HG02981 (cell line): Measurements from ENCODE around the gene DPCD.
A peak's percentile ranks its signal among the peaks of the same experiment; 100 is the strongest.
"Not testable (repeated sequence)": the region's sequence is repeated elsewhere in the genome, so short reads cannot be mapped to it uniquely, and the experiment has no call there.

Source experiments
- ATAC-seq: cut with Tn5 transposase; IDR thresholded peaks from one replicate; pipeline ENCODE4 v1.9.1; 2021; ENCODE audit warnings: mild to moderate bottlenecking, moderate library complexity; ENCODE audit not compliant: unreplicated experiment

Gene DPCD

GRCh38 chr10:101580486-101581399 lies 7.4 kb upstream of the DPCD start:
- ATAC-seq, result no peak

- no peak for ATAC-seq
Observed at GRCh38 chr10:101585841-101586240, 2.3 kb upstream of the DPCD start.

GRCh38 chr10:101588879-101589278 lies 758 bp downstream of the DPCD start:
- no peak for ATAC-seq

GRCh38 chr10:101593331-101593730 lies 5.2 kb downstream of the DPCD start:
- not testable (repeated sequence) for ATAC-seq

GRCh38 chr10:101595591-101596433 lies 7.7 kb downstream of the DPCD start:
- no peak for ATAC-seq

GRCh38 chr10:101597091-101597900 lies 9.2 kb downstream of the DPCD start:
- no peak for ATAC-seq

GRCh38 chr10:101601541-101601940 lies 13.4 kb downstream of the DPCD start:
- no peak for ATAC-seq

GRCh38 chr10:101602761-101603398 lies 14.8 kb downstream of the DPCD start:
- ATAC-seq, result peak; percentile 72

GRCh38 chr10:101607124-101607523 lies 19.0 kb downstream of the DPCD start:
- ATAC-seq, result no peak

- no peak for ATAC-seq
Observed at GRCh38 chr10:101609481-101609880, 21.4 kb downstream of the DPCD start.

- no peak for ATAC-seq
Observed at GRCh38 chr10:101611096-101611905, 23.2 kb downstream of the DPCD start.

- no peak for ATAC-seq
Observed at GRCh38 chr10:101612086-101612485, 24.0 kb downstream of the DPCD start.

GRCh38 chr10:101612872-101613271 lies 24.8 kb downstream of the DPCD start:
- no peak for ATAC-seq

- ATAC-seq, result no peak
Observed at GRCh38 chr10:101613646-101614045, 25.5 kb downstream of the DPCD start.

- no peak for ATAC-seq
Observed at GRCh38 chr10:101614663-101615524, 26.8 kb downstream of the DPCD start.

GRCh38 chr10:101615525-101616116 lies 27.5 kb downstream of the DPCD start:
- ATAC-seq, result no peak

GRCh38 chr10:101616415-101617101 lies 28.4 kb downstream of the DPCD start:
- no peak for ATAC-seq
